HepG2 (cell line): ENCODE results near the gene NDUFS4. TPM values are rescaled to one million over a fixed set of nuclear protein-coding genes. Genes with fewer than 3 reads are reported as not detected.

ENCODE experiments used
- ATF1 ChIP-seq: IDR thresholded peaks from 2 replicates; pipeline ENCODE4 v1.6.1; 2016; ENCODE audit warnings: mild to moderate bottlenecking, control low read depth
- CHD4 ChIP-seq: fragments of 200-600 bp; sonication (generic); IDR thresholded peaks from 2 replicates; pipeline ENCODE4 v1.7.0; 2017; ENCODE audit warnings: mild to moderate bottlenecking, low read length, borderline replicate concordance
- EP300 ChIP-seq, 3 experiments: sonication (generic) in 1 of 3; formaldehyde crosslinking in 1 of 3; IDR thresholded peaks; 2 replicates each; pipeline versions ENCODE4 v1.5.1 to v1.6.1; 2011 to 2020; ENCODE audit warnings: low read depth in 2 of 3, low read length in 2 of 3, borderline replicate concordance in 1 of 3, improper control_type of control experiment in 1 of 3, mild to moderate bottlenecking in 1 of 3, missing genetic modification reagents in 1 of 3, moderate library complexity in 1 of 3
- FOXA3 ChIP-seq: IDR thresholded peaks from 2 replicates; pipeline ENCODE4 v1.6.1; 2016; ENCODE audit warnings: missing genetic modification reagents, missing compliant biosample characterization
- HDAC2 ChIP-seq: sonication (generic); formaldehyde crosslinking; IDR thresholded peaks from 2 replicates; pipeline ENCODE4 v1.4.0; 2020; ENCODE audit warnings: missing genetic modification reagents
- IKZF1 ChIP-seq: fragments of 450-650 bp; IDR thresholded peaks from 2 replicates; pipeline ENCODE4 v1.7.1; 2016
- ISL2 ChIP-seq: sonication (generic); formaldehyde crosslinking; IDR thresholded peaks from 2 replicates; pipeline ENCODE4 v1.5.0; 2020; ENCODE audit warnings: missing genetic modification reagents
- NR2F6 ChIP-seq, 2 experiments: IDR thresholded peaks; 2 replicates each; pipeline ENCODE4 v1.6.1; 2016; ENCODE audit warnings: antibody characterized with exemption in 1 of 2, mild to moderate bottlenecking in 1 of 2
- PITX1 ChIP-seq: sonication (generic); formaldehyde crosslinking; IDR thresholded peaks from 2 replicates; pipeline ENCODE4 v1.5.1; 2020; ENCODE audit warnings: mild to moderate bottlenecking, missing genetic modification reagents
- RFXAP ChIP-seq: sonication (generic); formaldehyde crosslinking; IDR thresholded peaks from 2 replicates; pipeline ENCODE4 v1.4.0; 2020; ENCODE audit warnings: missing genetic modification reagents, borderline replicate concordance
- SOX6 ChIP-seq, 2 experiments: fragments of 450-650 bp in 1 of 2; sonication (generic) in 1 of 2; formaldehyde crosslinking in 1 of 2; IDR thresholded peaks; 2 replicates each; pipeline versions ENCODE4 v1.4.0 to v1.6.1; 2017 to 2020; ENCODE audit warnings: antibody characterized with exemption in 1 of 2, mild to moderate bottlenecking in 1 of 2, missing genetic modification reagents in 1 of 2
- ZNF383 ChIP-seq: sonication (generic); formaldehyde crosslinking; IDR thresholded peaks from 2 replicates; pipeline ENCODE4 v1.4.0; 2020; ENCODE audit warnings: missing genetic modification reagents, mild to moderate bottlenecking, borderline replicate concordance
- ZNF652 ChIP-seq: IDR thresholded peaks from 2 replicates; pipeline ENCODE4 v1.6.1; 2016; ENCODE audit warnings: low read depth, borderline replicate concordance
- ZNF709 ChIP-seq: sonication (generic); formaldehyde crosslinking; IDR thresholded peaks from 2 replicates; pipeline ENCODE4 v1.5.0; 2020; ENCODE audit warnings: mild to moderate bottlenecking, missing genetic modification reagents
- polyA plus RNA-seq, 8 experiments: library from polyadenylated mRNA; depleted of rRNA in 3 of 8; stranded (reverse) in 7 of 8; unstranded in 1 of 8; fragments of >200 nt; fragmentation: Illumina TruSeq in 4 of 8; extraction: Trizol in 4 of 8; gene quantifications; 2 replicates each; pipeline versions ENCODE4 v1.2.1 to v1.2.3, GENCODE V29; 2011 to 2016; ENCODE audit warnings: low read depth in 4 of 8, missing spikeins in 1 of 8, mixed read lengths in 1 of 8; ENCODE audit not compliant: insufficient read depth in 1 of 8
- total RNA-seq, 5 experiments: library from RNA; depleted of rRNA; stranded (reverse); fragments of >200 nt; fragmentation: Illumina TruSeq; extraction: Trizol; gene quantifications; 2 replicates each; pipeline ENCODE4 v1.2.3, GENCODE V29; 2016; ENCODE audit warnings: low read depth in 1 of 5
- TF ChIP-seq, protein P1 (sequence below): IDR thresholded peaks from 2 replicates; pipeline ENCODE4 v1.6.1; 2016; ENCODE audit warnings: low read depth, missing genetic modification reagents, missing compliant biosample characterization
- TF ChIP-seq, protein P2 (sequence below): sonication (generic); formaldehyde crosslinking; IDR thresholded peaks from 2 replicates; pipeline ENCODE4 v1.9.0; 2021; ENCODE audit warnings: missing genetic modification reagents, borderline replicate concordance

NDUFS4 gene
- total and polyA plus RNA-seq, 2 of the 13 experiments (the other 11 are each of a cell fraction or from before 2014, with no cell fraction given) = 121 to 126 TPM

DNA sequence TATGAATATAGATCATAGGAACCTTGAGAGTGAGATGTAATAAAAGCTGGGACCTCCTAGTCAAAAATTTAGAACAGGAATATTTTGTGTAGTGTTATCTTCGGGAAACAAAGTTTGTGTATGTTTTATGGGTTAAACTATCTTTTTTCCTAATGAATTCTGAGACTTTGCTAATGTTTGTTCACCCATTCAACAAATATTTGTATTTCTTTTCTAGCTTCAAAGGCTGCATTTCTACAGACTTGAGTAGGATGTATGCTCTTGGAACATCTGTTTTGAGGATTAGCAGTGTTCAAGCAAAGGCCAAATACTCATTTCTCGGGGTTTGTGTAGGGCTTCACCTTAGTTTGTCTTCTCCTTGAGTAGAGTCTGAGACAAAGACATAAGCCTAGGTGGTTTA, 16.2 kb downstream of the NDUFS4 start (continued):
- TF ChIP-seq, protein P1, sequence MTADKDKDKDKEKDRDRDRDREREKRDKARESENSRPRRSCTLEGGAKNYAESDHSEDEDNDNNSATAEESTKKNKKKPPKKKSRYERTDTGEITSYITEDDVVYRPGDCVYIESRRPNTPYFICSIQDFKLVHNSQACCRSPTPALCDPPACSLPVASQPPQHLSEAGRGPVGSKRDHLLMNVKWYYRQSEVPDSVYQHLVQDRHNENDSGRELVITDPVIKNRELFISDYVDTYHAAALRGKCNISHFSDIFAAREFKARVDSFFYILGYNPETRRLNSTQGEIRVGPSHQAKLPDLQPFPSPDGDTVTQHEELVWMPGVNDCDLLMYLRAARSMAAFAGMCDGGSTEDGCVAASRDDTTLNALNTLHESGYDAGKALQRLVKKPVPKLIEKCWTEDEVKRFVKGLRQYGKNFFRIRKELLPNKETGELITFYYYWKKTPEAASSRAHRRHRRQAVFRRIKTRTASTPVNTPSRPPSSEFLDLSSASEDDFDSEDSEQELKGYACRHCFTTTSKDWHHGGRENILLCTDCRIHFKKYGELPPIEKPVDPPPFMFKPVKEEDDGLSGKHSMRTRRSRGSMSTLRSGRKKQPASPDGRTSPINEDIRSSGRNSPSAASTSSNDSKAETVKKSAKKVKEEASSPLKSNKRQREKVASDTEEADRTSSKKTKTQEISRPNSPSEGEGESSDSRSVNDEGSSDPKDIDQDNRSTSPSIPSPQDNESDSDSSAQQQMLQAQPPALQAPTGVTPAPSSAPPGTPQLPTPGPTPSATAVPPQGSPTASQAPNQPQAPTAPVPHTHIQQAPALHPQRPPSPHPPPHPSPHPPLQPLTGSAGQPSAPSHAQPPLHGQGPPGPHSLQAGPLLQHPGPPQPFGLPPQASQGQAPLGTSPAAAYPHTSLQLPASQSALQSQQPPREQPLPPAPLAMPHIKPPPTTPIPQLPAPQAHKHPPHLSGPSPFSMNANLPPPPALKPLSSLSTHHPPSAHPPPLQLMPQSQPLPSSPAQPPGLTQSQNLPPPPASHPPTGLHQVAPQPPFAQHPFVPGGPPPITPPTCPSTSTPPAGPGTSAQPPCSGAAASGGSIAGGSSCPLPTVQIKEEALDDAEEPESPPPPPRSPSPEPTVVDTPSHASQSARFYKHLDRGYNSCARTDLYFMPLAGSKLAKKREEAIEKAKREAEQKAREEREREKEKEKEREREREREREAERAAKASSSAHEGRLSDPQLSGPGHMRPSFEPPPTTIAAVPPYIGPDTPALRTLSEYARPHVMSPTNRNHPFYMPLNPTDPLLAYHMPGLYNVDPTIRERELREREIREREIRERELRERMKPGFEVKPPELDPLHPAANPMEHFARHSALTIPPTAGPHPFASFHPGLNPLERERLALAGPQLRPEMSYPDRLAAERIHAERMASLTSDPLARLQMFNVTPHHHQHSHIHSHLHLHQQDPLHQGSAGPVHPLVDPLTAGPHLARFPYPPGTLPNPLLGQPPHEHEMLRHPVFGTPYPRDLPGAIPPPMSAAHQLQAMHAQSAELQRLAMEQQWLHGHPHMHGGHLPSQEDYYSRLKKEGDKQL = peak; percentile 29; the same call in 1 of the 2 replicates
- no peak for TF ChIP-seq CHD4
- peak; percentile 66 for TF ChIP-seq FOXA3 (CRISPR knock-in tag)
- TF ChIP-seq ZNF652 (CRISPR knock-in tag) = peak; percentile 78
- TF ChIP-seq ATF1 (CRISPR knock-in tag) = 0 out of 2 replicates have a peak, but pooled peaks have one; percentile 24
- TF ChIP-seq, protein P2, sequence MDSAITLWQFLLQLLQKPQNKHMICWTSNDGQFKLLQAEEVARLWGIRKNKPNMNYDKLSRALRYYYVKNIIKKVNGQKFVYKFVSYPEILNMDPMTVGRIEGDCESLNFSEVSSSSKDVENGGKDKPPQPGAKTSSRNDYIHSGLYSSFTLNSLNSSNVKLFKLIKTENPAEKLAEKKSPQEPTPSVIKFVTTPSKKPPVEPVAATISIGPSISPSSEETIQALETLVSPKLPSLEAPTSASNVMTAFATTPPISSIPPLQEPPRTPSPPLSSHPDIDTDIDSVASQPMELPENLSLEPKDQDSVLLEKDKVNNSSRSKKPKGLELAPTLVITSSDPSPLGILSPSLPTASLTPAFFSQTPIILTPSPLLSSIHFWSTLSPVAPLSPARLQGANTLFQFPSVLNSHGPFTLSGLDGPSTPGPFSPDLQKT (CRISPR knock-in tag) = no peak
- no peak for TF ChIP-seq SOX6 (IDR thresholded peaks at IDR 0.05)
- peak; percentile 41; the same call in 1 of the 2 replicates for TF ChIP-seq SOX6 (CRISPR knock-in tag; IDR thresholded peaks at IDR 0.05)
- no peak for TF ChIP-seq RFXAP (CRISPR knock-in tag)
- TF ChIP-seq IKZF1 = no peak
- TF ChIP-seq ZNF383 (CRISPR knock-in tag) = no peak
- 0 out of 2 replicates have a peak, but pooled peaks have one; percentile 39 for TF ChIP-seq PITX1
- peak; percentile 10; the same call in 1 of the 2 replicates for TF ChIP-seq NR2F6 (IDR thresholded peaks at IDR 0.05)
- no peak for TF ChIP-seq NR2F6 (CRISPR knock-in tag; IDR thresholded peaks at IDR 0.05)
- no peak for TF ChIP-seq ZNF709 (CRISPR knock-in tag)
- peak in 1 of 2 experiments; percentile 61; a peak in 2 of 4 replicates for TF ChIP-seq EP300 (IDR thresholded peaks at IDR 0.05; ENCODE audit: low read depth in 2 of 2, low read length in 2 of 2)
- no peak for TF ChIP-seq EP300 (CRISPR knock-in tag; IDR thresholded peaks at IDR 0.05; ENCODE audit: borderline replicate concordance)
- TF ChIP-seq ISL2 (CRISPR knock-in tag) = peak; percentile 68
- TF ChIP-seq HDAC2 (CRISPR knock-in tag) = peak; percentile 30; the same call in 1 of the 2 replicates
